Astrocyte (in vitro differentiated cells and primary cell): ENCODE data around the gene AVEN. TPM values are rescaled to one million over a fixed set of nuclear protein-coding genes. Genes with fewer than 3 reads are reported as not detected.

Source experiments
- DNase-seq: peaks from one replicate; pipeline ENCODE4 v3.0.0-alpha.2; 2010; ENCODE audit warnings: low read depth
- FAIRE-seq: peaks from 2 replicates; lab custom pipeline; 2011; peaks lifted over from hg19 to GRCh38; lab: Jason Lieb, UNC
- H2AFZ ChIP-seq: 2 replicates; pipeline ENCODE4 v1.6.0; 2012; ENCODE audit warnings: low read depth, low read length, inconsistent platforms
- H3K27ac ChIP-seq: 2 replicates; pipeline ENCODE4 v1.5.1; 2011; ENCODE audit warnings: low read depth, low read length, inconsistent platforms
- H3K27me3 ChIP-seq: 2 replicates; pipeline ENCODE4 v1.6.0; 2011; ENCODE audit warnings: low read length, inconsistent platforms; ENCODE audit not compliant: insufficient read depth
- H3K36me3 ChIP-seq: 2 replicates; pipeline ENCODE4 v1.5.1; 2011; ENCODE audit warnings: low read length, inconsistent platforms; ENCODE audit not compliant: insufficient read depth
- H3K4me1 ChIP-seq: 2 replicates; pipeline ENCODE4 v1.5.1; 2011; ENCODE audit warnings: low read length, inconsistent platforms; ENCODE audit not compliant: insufficient read depth
- H3K4me2 ChIP-seq: 2 replicates; pipeline ENCODE4 v1.6.0; 2012; ENCODE audit warnings: low read length, inconsistent platforms
- H3K4me3 ChIP-seq: 2 replicates; pipeline ENCODE4 v1.5.1; 2011; ENCODE audit warnings: low read depth, mild to moderate bottlenecking, low read length, inconsistent platforms; ENCODE audit not compliant: insufficient read depth
- H3K79me2 ChIP-seq: 2 replicates; pipeline ENCODE4 v1.6.0; 2012; ENCODE audit warnings: mild to moderate bottlenecking, low read length, inconsistent platforms; ENCODE audit not compliant: insufficient read depth
- H3K9ac ChIP-seq: 2 replicates; pipeline ENCODE4 v1.6.0; 2012; ENCODE audit warnings: mild to moderate bottlenecking, low read length, inconsistent platforms
- H3K9me3 ChIP-seq: 2 replicates; pipeline ENCODE4 v1.5.1; 2012; ENCODE audit warnings: low read depth, mild to moderate bottlenecking, low read length, inconsistent platforms; ENCODE audit not compliant: insufficient read depth
- H4K20me1 ChIP-seq: 2 replicates; pipeline ENCODE4 v1.6.0; 2012; ENCODE audit warnings: low read length, inconsistent platforms; ENCODE audit not compliant: insufficient read depth
- H3K27ac Mint-ChIP-seq: one replicate; pipeline ENCODE4 v1.8.0; 2021; ENCODE audit warnings: mild to moderate bottlenecking, mixed read lengths; ENCODE audit not compliant: unreplicated experiment
- H3K27me3 Mint-ChIP-seq: one replicate; pipeline ENCODE4 v1.8.0; 2021; ENCODE audit warnings: low read depth, mixed read lengths; ENCODE audit not compliant: unreplicated experiment
- H3K36me3 Mint-ChIP-seq: one replicate; pipeline ENCODE4 v1.8.0; 2021; ENCODE audit warnings: low read depth, mixed read lengths; ENCODE audit not compliant: unreplicated experiment
- H3K4me1 Mint-ChIP-seq: one replicate; pipeline ENCODE4 v1.8.0; 2021; ENCODE audit warnings: low read depth, mixed read lengths; ENCODE audit not compliant: unreplicated experiment
- H3K4me3 Mint-ChIP-seq: one replicate; pipeline ENCODE4 v1.8.0; 2021; ENCODE audit warnings: mild to moderate bottlenecking, moderate library complexity, mixed read lengths; ENCODE audit not compliant: unreplicated experiment
- H3K9me3 Mint-ChIP-seq: one replicate; pipeline ENCODE4 v1.8.0; 2021; ENCODE audit warnings: mild to moderate bottlenecking, mixed read lengths; ENCODE audit not compliant: unreplicated experiment
- EZH2 ChIP-seq: IDR thresholded peaks from 2 replicates; pipeline ENCODE4 v1.6.1; 2012; ENCODE audit warnings: mild to moderate bottlenecking, low read length, inconsistent platforms; ENCODE audit not compliant: insufficient read depth
- total RNA-seq: library from RNA; stranded (reverse); gene quantifications from 2 replicates; pipeline ENCODE4 v1.2.1, GENCODE V29; 2021
- TF ChIP-seq, protein P1 (sequence below): IDR thresholded peaks from 2 replicates; pipeline ENCODE4 v1.5.1; 2011; ENCODE audit warnings: low read depth, mild to moderate bottlenecking, inconsistent platforms, low read length, moderate library complexity; ENCODE audit not compliant: insufficient read depth

The AVEN gene
- total RNA-seq, 1 donor from 2014 or later = 34.1 TPM

DNA sequence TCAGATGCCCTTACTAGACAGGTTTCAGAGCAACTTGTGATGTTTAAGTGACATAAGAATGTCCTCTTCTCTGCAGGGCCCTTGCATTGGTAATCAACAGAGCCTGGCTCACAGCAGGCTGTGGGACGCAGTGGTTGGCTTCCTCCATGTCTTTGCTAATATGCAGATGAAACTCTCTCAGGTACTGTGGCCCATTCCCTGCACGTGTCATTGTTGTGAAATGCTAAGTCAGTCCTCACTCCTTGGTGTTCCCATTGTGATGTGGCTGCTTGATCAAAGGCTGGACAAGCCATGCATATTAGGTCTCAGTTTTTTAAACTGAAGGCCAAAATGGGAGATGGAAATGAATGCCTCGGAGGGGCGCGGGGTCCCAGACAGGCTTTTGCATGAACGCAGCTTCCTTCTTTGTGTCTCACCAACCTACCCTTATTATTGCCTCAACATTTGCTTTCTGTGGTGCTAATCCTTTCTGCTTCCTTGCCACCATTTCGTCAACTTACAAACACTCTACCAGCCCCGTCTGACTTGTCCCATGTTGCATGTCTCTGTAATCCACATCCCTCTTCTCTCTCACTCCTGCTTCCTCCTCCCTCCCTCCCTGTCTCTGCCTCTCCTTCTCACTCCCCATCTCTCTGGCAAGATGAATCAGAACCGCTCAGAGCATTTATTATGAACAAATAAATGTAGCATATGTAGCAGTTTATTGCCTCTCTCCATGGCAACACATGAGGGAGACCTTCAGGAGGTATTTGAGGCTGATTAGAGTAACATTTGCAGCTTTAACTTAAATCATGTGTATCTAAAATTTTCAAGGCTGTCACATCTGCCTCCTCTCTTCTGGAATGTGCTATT, 203.9 kb downstream of the AVEN start:
- Histone ChIP-seq H3K79me2 (no peaks in the 10 kb centered on the region), H4K20me1 (no peaks in the 10 kb centered on the region), H3K27ac (no peak overlapping the region), H3K9me3 (no peaks in the 10 kb centered on the region), H3K27me3 (no peaks in the 10 kb centered on the region), H2AFZ (no peak overlapping the region), H3K4me3 (no peak overlapping the region), H3K9ac (no peak overlapping the region), H3K4me2 (no peak overlapping the region), H3K4me1 (no peaks in the 10 kb centered on the region), H3K36me3 (no peaks in the 10 kb centered on the region)
- Mint-ChIP-seq H3K36me3 (peaks cover 3% of the 10 kb centered on the region), H3K27me3 (peaks cover 6% of the 10 kb centered on the region), H3K9me3 (peaks cover 10% of the 10 kb centered on the region), H3K4me1 (peaks cover 7% of the 10 kb centered on the region), H3K4me3 (no peak overlapping the region), H3K27ac (no peak overlapping the region)
- FAIRE-seq = no peak
- no peak for TF ChIP-seq EZH2
- TF ChIP-seq, protein P1, sequence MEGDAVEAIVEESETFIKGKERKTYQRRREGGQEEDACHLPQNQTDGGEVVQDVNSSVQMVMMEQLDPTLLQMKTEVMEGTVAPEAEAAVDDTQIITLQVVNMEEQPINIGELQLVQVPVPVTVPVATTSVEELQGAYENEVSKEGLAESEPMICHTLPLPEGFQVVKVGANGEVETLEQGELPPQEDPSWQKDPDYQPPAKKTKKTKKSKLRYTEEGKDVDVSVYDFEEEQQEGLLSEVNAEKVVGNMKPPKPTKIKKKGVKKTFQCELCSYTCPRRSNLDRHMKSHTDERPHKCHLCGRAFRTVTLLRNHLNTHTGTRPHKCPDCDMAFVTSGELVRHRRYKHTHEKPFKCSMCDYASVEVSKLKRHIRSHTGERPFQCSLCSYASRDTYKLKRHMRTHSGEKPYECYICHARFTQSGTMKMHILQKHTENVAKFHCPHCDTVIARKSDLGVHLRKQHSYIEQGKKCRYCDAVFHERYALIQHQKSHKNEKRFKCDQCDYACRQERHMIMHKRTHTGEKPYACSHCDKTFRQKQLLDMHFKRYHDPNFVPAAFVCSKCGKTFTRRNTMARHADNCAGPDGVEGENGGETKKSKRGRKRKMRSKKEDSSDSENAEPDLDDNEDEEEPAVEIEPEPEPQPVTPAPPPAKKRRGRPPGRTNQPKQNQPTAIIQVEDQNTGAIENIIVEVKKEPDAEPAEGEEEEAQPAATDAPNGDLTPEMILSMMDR = no peak
- no peak for DNase-seq

DNA sequence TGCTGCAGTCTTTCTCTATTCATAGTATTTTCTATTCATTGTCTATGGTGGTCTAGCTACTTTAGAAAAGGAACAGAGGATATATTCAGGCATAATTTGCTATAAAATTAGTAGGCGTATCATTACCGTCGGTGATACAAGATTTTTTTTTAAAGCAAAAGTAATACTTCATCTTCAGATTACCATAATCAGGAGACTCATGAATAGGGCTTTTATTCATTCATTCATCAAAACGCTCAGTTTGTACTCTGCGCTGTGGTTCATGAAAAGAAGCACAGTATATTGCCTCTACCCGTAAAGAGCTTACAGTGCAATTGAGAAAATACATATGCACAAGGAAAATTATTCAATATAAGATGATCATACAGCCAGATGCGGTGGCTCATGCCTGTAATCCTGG, 207.4 kb downstream of the AVEN start:
- no peak overlapping the region for H3K4me3 Mint-ChIP-seq
- Histone ChIP-seq H4K20me1 (no peaks in the 10 kb centered on the region), H3K4me2 (no peak overlapping the region), H3K4me3 (no peak overlapping the region), H3K79me2 (no peaks in the 10 kb centered on the region), H3K9ac (no peak overlapping the region), H3K4me1 (no peaks in the 10 kb centered on the region), H3K36me3 (no peaks in the 10 kb centered on the region), H3K9me3 (no peaks in the 10 kb centered on the region), H3K27me3 (no peaks in the 10 kb centered on the region), H3K27ac (no peak overlapping the region), H2AFZ (no peak overlapping the region)
- DNase-seq (no peak), FAIRE-seq (no peak)
- no peaks in the 10 kb centered on the region for H3K27me3 Mint-ChIP-seq
- peaks cover 5% of the 10 kb centered on the region for H3K9me3 Mint-ChIP-seq
- no peak overlapping the region for H3K27ac Mint-ChIP-seq
- TF ChIP-seq, protein P1 = no peak
- H3K4me1 Mint-ChIP-seq = peaks cover 7% of the 10 kb centered on the region
- H3K36me3 Mint-ChIP-seq = no peaks in the 10 kb centered on the region

GRCh38 chr15:33830351-33830750, 208.7 kb downstream of the AVEN start:
- Mint-ChIP-seq H3K36me3 (no peaks in the 10 kb centered on the region), H3K27ac (no peak overlapping the region), H3K9me3 (peaks cover 5% of the 10 kb centered on the region), H3K4me1 (peaks cover 2% of the 10 kb centered on the region), H3K27me3 (no peaks in the 10 kb centered on the region), H3K4me3 (no peak overlapping the region)
- H3K36me3 ChIP-seq = no peaks in the 10 kb centered on the region
- H4K20me1 ChIP-seq = no peaks in the 10 kb centered on the region
- DNase-seq (no peak), FAIRE-seq (no peak)
- no peak overlapping the region for H3K4me2 ChIP-seq
- H2AFZ ChIP-seq = no peak overlapping the region
- no peak for TF ChIP-seq EZH2
- TF ChIP-seq, protein P1 = no peak
- no peaks in the 10 kb centered on the region for H3K79me2 ChIP-seq
- no peak overlapping the region for H3K27ac ChIP-seq
- no peaks in the 10 kb centered on the region for H3K9me3 ChIP-seq
- H3K4me1 ChIP-seq = no peaks in the 10 kb centered on the region
- no peak overlapping the region for H3K9ac ChIP-seq
- H3K4me3 ChIP-seq = no peak overlapping the region
- H3K27me3 ChIP-seq = no peaks in the 10 kb centered on the region
